GM12875 (cell line): Measurements from ENCODE around the gene SFXN5.

ENCODE experiments used
- H3K4me3 ChIP-seq: one replicate; pipeline ENCODE4 v1.5.1; 2011; ENCODE audit warnings: low read depth, low read length, control low read depth
- TF ChIP-seq, protein P1 (sequence below): IDR thresholded peaks from 2 replicates; pipeline ENCODE4 v1.5.1; 2011; ENCODE audit warnings: low read depth, mild to moderate bottlenecking, control low read depth, inconsistent platforms, low read length, moderate library complexity, borderline replicate concordance; ENCODE audit not compliant: insufficient read depth

The SFXN5 gene

DNA sequence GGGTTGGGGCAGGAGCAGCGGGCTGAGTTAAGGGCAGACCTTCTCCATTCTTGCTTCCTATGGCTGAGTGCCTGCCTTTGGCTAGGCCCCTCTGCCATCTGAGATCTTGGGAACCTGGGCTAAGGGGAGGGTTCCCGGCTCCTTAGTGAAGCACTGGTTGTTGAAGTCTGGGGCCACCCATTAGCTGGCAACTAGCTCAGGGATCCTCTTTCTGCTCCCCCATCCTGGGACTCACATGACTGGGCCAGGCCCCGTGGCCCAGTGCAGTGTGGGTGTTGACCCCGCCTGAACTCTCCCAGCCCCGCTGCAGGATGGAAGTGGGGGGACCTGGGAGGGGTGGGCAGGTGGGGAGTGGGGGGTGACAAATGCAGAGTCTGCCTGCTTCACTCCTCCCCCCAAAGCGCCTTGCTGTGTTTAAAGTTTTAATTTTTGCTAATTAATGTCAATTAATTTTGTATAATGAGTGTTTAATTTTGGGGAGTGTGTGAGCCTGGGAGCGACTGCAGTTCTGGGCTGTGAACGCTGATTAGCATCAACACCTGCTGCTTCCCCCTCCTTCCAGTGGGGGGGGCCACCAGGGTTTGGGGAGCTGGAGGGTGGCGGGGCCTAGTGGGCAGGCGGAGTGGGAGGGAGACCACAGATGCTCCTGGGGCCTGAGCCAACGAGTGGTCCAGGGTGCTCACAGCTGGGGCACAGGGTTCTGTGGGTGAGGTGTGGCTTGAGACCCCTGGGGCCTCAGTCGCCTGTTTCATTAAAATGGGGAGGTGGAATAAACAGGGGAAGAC is 99.0 kb downstream of the SFXN5 start:
- TF ChIP-seq, protein P1, sequence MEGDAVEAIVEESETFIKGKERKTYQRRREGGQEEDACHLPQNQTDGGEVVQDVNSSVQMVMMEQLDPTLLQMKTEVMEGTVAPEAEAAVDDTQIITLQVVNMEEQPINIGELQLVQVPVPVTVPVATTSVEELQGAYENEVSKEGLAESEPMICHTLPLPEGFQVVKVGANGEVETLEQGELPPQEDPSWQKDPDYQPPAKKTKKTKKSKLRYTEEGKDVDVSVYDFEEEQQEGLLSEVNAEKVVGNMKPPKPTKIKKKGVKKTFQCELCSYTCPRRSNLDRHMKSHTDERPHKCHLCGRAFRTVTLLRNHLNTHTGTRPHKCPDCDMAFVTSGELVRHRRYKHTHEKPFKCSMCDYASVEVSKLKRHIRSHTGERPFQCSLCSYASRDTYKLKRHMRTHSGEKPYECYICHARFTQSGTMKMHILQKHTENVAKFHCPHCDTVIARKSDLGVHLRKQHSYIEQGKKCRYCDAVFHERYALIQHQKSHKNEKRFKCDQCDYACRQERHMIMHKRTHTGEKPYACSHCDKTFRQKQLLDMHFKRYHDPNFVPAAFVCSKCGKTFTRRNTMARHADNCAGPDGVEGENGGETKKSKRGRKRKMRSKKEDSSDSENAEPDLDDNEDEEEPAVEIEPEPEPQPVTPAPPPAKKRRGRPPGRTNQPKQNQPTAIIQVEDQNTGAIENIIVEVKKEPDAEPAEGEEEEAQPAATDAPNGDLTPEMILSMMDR, result no peak

DNA sequence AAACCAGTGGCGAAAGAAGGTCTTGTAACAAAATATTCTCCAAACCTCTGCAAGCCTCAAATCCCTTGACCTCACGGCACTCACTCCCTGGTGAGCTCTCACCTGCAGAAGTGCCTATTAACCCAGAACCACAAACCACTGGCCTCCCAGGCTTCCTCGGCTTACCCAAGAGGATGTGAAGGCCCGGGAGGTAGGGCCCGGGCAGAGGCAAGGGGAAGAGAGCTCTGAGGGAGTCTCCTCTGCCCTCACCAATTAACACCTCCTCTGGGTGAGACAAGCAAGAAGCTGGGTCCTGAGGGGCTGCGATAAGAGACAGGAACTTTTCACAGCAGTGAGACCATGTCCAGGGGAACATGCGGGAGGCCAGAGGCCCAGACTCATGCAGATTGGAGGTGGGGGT is 100.5 kb downstream of the SFXN5 start:
- TF ChIP-seq, protein P1, result no peak

More for the DNA sequence above, 99.0 kb downstream of the SFXN5 start:
- no peak overlapping the region for H3K4me3 ChIP-seq

DNA sequence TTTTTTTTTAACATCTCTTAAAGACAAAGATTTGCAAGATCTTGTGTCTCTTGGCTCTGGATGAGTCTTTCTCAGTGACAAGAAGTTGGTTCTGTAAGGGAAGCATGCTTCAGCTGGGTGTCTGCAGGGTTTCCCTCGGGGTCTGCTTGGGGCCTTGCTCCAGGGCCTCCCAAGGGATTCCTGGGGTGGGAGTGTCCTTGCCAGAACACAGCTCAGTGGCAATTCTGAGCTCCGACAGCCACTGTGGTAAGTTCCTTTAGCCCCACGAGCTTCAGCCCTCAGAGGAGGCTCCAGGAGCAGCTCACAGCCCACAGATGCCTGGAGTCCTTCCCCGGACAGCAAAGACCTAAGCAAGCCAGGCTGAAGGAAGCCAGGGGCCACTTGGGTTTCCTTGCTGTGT is 101.8 kb downstream of the SFXN5 start:
- TF ChIP-seq, protein P1, result no peak
- H3K4me3 ChIP-seq, result no peak overlapping the region

More for the DNA sequence above, 100.5 kb downstream of the SFXN5 start:
- H3K4me3 ChIP-seq, result no peak overlapping the region

DNA sequence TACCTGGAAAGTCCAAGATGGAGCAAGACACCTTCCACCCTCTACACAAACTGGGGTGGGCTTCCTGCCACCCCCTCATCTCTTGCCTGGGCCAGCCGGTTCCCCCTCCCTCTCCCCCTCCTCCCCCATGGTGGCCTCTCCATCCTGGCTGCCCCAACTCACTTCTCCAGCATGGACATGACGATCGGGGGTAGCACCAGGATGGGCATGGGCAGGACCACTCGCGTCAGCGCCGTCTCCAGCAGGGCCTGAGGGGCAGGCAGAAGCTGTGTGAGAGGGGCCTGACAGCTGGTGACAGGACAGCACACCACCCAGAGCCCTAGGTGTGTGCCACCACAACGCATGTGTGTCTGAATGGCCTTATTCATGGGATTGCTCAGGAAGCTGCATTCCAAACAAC is 103.2 kb downstream of the SFXN5 start:
- no peak overlapping the region for H3K4me3 ChIP-seq
- TF ChIP-seq, protein P1, result no peak

DNA sequence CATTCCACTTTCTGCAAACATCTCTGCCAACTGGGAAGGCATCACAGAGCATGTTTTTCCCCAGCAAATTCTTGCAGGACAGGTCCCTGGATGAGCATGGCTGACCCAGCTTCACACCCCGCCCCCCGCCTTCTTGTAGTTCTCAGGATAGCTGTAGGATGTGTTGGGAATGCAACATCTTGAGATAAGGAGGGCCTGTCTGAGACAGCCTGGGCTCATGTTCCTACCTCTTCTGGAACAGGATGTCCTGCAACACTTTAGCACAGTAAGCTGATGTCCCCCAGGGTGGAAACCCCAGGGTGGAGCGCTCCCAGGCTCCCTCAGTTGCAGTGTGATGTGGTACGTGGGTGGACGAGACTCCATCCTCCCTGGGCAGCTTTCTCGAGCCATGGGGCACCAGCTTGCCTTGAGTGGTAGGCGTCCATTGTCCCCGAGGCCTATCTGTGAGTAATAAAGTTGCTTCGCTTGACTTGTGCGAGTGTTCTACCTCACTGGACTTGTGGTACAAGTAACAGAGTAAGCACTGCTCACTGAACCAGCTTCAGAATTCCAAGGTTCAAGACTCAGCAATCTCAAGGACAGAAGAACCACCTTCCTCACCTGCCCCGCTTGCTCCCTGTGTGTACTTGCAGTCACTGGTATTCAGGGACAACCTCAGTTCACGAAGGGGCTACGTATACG is 105.6 kb downstream of the SFXN5 start:
- H3K4me3 ChIP-seq, result no peak overlapping the region
- TF ChIP-seq, protein P1, result no peak

DNA sequence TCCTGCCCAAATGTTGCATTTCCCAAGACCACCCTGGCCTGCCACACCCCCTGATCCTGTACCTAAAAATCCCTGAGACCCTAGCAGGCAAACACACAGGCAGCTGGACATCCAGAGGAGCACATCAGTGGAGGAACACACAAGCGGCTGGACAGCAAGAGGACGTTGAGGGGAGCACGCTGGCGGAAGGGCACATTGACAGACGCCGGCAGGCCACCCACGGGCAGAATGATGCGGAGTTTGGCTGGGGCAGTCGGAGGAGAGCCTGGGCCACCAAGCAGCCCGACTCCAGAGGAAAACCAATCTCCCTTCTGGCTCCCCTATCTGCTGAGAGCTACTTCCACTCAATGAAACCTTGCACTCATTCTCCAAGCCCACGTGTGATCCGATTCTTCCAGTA is 106.5 kb downstream of the SFXN5 start:
- H3K4me3 ChIP-seq, result no peak overlapping the region
- TF ChIP-seq, protein P1, result no peak

DNA sequence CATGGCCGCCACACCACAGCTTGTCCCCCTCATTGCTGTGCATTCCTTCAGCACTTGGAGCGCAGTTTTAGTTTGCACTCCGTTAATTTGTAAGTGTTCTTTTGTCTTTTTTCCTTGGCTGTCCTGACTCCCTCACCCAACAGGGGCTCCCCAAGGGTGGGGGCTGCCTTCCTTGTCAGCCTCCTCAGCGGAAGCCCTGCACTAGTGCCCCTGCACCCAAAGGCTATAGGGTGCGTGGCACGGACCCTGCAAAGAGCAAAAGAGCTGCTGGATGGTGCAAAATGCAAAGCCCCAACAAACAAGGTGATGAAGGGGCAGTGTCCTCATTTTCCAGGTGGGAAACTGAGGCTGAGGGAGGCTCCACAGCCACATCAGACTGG is 107.4 kb downstream of the SFXN5 start:
- TF ChIP-seq, protein P1, result no peak
- H3K4me3 ChIP-seq, result no peak overlapping the region
